ENCODE data around the gene ERC1.

The ERC1 gene

DNA sequence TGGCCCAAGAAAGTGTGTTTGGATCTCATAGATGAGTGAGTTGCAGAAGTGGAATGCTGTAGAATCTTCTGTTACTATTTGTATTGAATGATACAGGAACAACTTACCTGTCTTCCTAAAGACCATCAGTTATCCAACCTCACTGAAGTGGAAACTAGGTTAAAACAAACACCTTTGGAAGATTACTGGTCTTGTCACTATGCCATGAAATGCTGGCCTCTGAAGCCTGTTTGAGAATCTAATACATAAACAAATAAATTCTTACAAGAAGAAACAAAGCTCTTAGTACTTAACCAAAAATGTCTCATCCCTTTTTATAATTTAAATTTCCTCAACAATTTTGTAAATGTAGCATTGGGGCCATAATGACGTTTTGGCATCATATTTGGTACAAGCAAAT is 448.2 kb downstream of the ERC1 start:
- no peak for DNase-seq (ENCODE audit: low read depth in 2 of 2)

- DNase-seq (ENCODE audit: low read depth in 2 of 2), result no peak
Measured at GRCh38 chr12:1439687-1440086, 448.7 kb downstream of the ERC1 start.

DNA sequence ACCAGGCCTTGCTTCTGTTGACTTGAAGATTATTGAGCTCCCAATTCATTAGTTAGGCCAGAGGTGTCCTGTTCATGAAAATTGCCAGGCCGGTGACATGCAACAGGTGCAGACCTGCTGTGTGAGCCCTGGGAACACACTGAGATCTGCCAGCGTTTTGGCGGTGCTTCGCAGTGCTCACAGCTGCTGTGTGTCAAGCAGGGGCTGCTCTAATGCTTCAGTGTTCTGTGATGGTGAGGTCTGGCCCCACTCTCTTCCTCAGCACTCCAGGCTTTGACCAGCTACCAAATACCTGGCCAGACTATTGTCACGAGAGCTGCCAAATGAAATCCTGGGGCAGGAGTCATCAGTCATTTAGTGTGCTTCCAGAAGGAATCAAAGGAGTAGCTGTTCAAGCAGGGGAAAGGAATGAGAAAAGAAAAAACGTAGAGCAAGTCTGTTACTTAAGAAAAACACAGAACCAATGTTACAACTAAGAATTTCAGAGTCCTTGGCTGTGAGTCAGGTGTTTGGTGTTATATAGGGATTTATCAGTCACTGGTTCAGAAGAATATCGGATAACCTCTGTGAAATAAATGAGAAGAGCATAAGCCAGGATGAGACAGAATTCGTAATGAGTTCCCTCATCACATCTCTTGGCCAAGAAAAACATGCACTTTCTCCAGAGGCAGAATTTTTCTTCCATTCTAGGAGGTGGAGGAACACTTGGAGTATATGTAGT is 452.6 kb downstream of the ERC1 start:
- no peak for DNase-seq (ENCODE audit: low read depth in 2 of 2)

GRCh38 chr12:1444142-1444516 is 453.1 kb downstream of the ERC1 start:
- no peak for DNase-seq (ENCODE audit: low read depth in 2 of 2)

DNA sequence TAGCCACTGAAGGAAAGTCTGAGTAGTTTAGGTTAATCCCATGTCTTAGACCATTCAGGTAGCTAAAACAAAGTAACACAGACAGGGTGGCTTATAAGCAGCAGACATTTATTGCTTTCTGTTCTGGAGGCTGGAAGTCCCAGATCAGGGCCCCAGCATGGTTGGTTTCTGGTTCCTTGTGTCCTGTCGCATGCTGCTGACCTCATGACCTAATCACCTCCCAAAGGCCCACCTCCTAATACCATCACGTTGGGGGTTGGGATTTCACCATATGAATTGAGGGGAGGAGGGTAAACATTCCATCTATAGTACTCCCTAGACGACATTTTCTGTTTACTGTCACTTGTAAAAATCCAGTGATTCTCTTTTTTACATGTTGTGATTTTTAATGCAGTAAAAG is 454.8 kb downstream of the ERC1 start:
- DNase-seq (ENCODE audit: low read depth in 2 of 2), result no peak

DNA sequence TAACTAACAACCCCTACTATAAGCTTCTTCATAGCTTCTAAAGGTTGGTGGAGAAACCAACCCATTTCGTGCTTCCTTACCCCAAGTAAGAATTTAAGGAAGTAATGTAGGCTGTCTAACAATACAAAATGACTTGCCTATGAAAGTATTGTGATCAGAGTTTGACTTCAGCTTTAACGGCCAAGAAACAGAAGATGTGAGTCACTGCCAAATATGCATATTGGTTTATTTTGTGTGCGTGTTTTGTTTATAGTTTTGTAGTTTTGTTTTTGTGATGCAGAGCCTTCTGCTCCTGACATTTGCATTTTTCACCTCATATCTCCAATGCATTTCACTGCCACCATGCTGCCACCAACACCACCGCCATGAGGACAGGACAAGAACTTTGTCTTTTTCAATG is 457.3 kb downstream of the ERC1 start:
- no peak for DNase-seq (ENCODE audit: low read depth in 2 of 2)

- DNase-seq (ENCODE audit: low read depth in 2 of 2), result no peak
Measured at GRCh38 chr12:1453810-1454209, 462.8 kb downstream of the ERC1 start.

GRCh38 chr12:1456885-1457284 is 465.9 kb downstream of the ERC1 start:
- no peak for DNase-seq (ENCODE audit: low read depth in 2 of 2)

- no peak for DNase-seq (ENCODE audit: low read depth in 2 of 2)
Measured at GRCh38 chr12:1457901-1458300, 466.9 kb downstream of the ERC1 start.

DNA sequence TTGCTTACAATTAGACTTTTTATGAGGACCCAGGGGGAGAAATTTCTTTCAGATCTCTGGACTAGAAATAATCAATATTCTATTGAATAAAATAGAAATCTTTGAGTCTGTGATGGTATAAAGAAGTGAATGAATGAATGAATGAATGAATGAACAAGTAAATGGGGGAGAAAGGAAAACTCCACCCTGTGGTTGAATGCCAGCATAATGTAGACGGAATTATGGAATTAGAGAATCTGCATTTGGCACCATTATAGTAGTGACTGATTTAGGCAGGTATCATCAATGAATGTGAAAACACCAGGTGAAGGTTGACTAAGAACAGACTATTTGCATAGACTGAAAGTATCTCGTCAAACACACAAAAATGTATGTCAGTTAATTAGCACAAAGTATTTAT is 468.3 kb downstream of the ERC1 start:
- DNase-seq (ENCODE audit: low read depth in 2 of 2), result no peak

DNA sequence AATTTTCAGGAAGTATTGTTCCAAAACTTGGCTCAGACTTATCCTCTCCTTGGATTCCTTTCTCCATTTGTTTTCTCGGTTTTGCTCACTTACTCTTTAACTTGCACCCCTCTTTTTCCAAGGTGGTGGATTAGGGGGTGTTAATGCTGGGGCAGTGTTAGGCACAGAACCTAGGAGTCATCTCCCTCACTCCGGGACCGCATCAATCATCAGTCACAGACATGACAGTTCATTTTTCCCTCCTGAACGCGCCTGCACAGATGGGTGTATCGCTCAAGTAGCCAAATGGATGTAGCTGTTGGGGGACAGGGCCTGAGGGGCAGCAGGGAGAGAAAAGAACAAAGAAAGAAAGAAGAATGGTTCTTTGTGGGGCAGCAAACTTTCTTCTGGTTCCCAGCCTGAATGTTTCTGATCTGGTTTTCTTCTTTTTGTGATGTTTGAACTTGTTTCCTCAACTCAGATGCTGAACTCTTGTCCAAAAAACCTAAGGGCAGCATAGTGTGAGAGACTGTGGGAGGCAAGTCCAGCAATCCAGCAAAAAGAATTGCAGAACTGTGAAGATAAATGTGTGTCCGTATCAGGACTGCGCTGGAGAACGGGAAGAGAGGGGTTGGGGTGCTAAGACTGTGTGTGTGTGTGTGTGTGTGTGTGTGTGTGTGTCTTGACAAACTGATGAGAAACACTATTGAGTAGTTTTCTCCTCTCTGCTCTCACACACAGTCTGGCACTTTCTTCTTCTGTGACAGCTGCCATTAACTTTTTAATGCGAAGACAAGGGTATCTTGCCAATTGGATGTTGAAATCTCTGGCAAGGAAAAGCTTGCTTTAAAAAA is 472.3 kb downstream of the ERC1 start:
- DNase-seq (ENCODE audit: low read depth in 2 of 2), result no peak

GRCh38 chr12:1464925-1465324 is 473.9 kb downstream of the ERC1 start:
- no peak for DNase-seq (ENCODE audit: low read depth in 2 of 2)

- DNase-seq (ENCODE audit: low read depth in 2 of 2), result no peak
Measured at GRCh38 chr12:1465990-1466389, 475.0 kb downstream of the ERC1 start.

GRCh38 chr12:1466481-1467154 is 475.6 kb downstream of the ERC1 start:
- no peak for DNase-seq (ENCODE audit: low read depth in 2 of 2)

GRCh38 chr12:1467710-1468109 is 476.7 kb downstream of the ERC1 start:
- no peak for DNase-seq (ENCODE audit: low read depth in 2 of 2)

GRCh38 chr12:1469070-1469469 is 478.0 kb downstream of the ERC1 start:
- DNase-seq (ENCODE audit: low read depth in 2 of 2), result no peak

GRCh38 chr12:1470051-1470450 is 479.0 kb downstream of the ERC1 start:
- no peak for DNase-seq (ENCODE audit: low read depth in 2 of 2)

DNA sequence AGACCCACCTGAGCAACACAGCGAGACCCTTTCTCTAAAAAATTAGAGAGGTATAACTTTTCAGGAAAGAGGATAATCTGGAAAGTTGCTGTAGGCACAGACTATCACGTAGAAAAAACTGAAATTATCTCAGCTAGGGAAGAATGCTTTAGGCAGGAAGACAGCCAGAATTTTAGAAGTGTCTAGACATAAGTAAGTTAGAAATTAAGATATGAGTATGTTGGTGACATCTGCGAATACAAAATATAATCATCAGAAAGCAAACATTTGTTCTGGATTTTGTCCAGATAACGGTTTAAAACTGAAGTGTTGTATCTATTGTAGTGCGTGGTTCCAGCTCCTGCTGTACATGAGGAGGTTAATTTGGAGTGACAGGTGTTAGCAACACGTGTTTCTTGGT is 480.2 kb downstream of the ERC1 start:
- DNase-seq (ENCODE audit: low read depth in 2 of 2), result no peak

DNA sequence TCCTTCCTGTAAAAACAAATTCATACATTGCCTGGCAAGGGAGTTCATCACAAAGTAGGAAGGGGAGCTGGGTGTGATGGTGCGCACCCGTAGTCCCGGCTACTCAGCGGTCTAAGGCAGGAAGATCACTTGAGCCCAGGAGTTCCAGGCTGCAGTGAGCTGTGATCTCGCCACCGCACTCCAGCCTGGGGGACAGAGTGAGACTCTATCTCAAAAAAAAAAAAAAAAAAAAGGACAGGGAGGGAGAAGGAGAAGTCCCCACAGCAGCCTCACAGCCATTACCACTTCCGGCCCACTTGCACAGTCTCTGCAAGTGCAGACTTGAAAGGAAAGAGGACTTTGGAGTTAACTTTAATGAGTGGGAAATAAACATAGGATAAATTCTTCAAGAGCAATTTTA is 482.4 kb downstream of the ERC1 start:
- DNase-seq (ENCODE audit: low read depth in 2 of 2), result no peak

DNA sequence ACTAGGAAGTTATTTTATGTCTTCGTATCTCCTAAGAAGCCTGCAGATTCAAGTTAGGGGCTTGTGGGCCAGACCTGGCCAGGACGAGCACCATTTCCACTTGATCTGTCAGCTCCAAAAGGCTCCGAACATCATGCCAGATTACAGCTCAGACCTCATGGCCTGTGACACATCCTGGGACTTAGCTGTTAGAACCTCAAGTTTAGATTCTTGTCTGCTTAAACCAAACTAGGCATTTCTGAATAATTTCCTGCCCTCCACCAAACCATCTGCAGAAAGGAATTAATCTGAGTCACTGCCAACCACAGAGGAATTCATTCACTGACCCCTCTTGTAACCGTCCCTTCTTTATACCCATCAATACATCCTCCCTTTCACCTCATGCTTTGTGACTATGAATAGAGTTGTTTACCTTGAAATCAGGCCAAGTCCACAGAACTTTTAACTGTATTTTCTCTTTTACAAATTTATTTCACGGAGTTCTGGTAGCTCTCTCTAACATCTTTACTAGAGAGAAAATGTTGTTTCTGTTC is 483.1 kb downstream of the ERC1 start:
- DNase-seq (ENCODE audit: low read depth in 2 of 2), result no peak

GRCh38 chr12:1474574-1475153 is 483.6 kb downstream of the ERC1 start:
- DNase-seq (ENCODE audit: low read depth in 2 of 2), result no peak

DNA sequence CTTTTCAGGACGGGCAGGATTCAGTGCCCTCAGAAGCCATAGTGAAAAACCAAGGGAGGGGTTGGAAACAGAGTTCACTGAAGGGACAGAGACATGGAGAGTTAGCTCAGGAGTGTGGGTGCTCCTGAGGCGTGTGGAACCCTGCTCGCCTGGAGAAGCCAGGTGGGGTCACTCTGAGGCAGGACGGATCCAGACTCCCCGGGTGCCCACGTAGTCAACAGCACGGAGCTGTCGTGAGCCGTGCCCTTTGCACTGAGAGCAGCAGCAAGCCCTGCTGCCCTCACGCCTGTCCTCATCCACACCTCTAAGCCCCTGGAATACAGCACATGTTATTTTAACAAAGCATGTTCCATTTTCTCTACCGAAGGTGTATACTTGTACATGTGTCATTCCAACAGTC is 488.6 kb downstream of the ERC1 start:
- DNase-seq (ENCODE audit: low read depth in 2 of 2), result no peak
